GM12801 (cell line): ENCODE results near the gene SLC6A2.

Experiments
- CTCF ChIP-seq: IDR thresholded peaks from one replicate; pipeline ENCODE4 v1.5.1; 2011; ENCODE audit warnings: control low read depth; ENCODE audit not compliant: insufficient read length; ENCODE audit errors: extremely low read depth

Gene SLC6A2

GRCh38 chr16:55653106-55653505 is 2.7 kb upstream of the SLC6A2 start:
- no peak for TF ChIP-seq CTCF

- no peak for TF ChIP-seq CTCF
These were observed 349 bp upstream of the SLC6A2 start for GRCh38 chr16:55655381-55655896.

- no peak for TF ChIP-seq CTCF
These were observed 904 bp downstream of the SLC6A2 start for GRCh38 chr16:55656691-55657092.

- TF ChIP-seq CTCF, result no peak
These were observed 1.8 kb downstream of the SLC6A2 start for GRCh38 chr16:55657616-55658015.

GRCh38 chr16:55658898-55659420 is 3.2 kb downstream of the SLC6A2 start:
- no peak for TF ChIP-seq CTCF

GRCh38 chr16:55660026-55660425 is 4.2 kb downstream of the SLC6A2 start:
- no peak for TF ChIP-seq CTCF

- TF ChIP-seq CTCF, result no peak
These were observed 5.0 kb downstream of the SLC6A2 start for GRCh38 chr16:55660828-55661227.
